H1 (cell line): ENCODE results near the gene MIER1. TPM values are rescaled to one million over a fixed set of nuclear protein-coding genes. Genes with fewer than 3 reads are reported as not detected.

Experiments
- JUN ChIP-seq: IDR thresholded peaks from 2 replicates; pipeline ENCODE4 v1.6.1; 2011; ENCODE audit warnings: low read depth, mild to moderate bottlenecking, improper control_type of control experiment, low read length
- RAD21 ChIP-seq, 2 experiments: IDR thresholded peaks in 1 of 2; conservative IDR thresholded peaks in 1 of 2; 2 replicates each; pipeline ENCODE4 v1.6.1; 2011; ENCODE audit warnings: low read depth in 2 of 2, low read length in 2 of 2, improper control_type of control experiment in 1 of 2, inconsistent platforms in 1 of 2, mild to moderate bottlenecking in 1 of 2, moderate library complexity in 1 of 2
- TAF1 ChIP-seq: IDR thresholded peaks from 2 replicates; pipeline ENCODE4 v1.6.1; 2011; ENCODE audit warnings: mild to moderate bottlenecking, low read depth, low read length
- polyA plus RNA-seq, 7 experiments: library from polyadenylated mRNA; depleted of rRNA in 3 of 7; stranded (reverse) in 5 of 7; unstranded in 2 of 7; fragments of >200 nt in 5 of 7; fragments of 200-250 nt in 2 of 7; gene quantifications; 1 replicate in 5 of 7; 2 replicates in 1 of 7; 4 replicates in 1 of 7; pipeline versions ENCODE4 v1.2.1 to v1.2.3, GENCODE V29; 2011 to 2013; ENCODE audit warnings: missing spikeins in 2 of 7, mixed read lengths in 2 of 7
- total RNA-seq: library from RNA; stranded (reverse); fragmentation: NEBNext Ultra II Directional; extraction: Animal tissue kit (Norgen Biotek cat#: 25700); gene quantifications from 2 replicates; pipeline ENCODE4 v1.2.1, GENCODE V29; 2021

The MIER1 gene
- total and polyA plus RNA-seq, 2 of the 8 experiments (the other 6 are each of a cell fraction or from before 2014, with no cell fraction given): 5.2 to 33.5 TPM

GRCh38 chr1:66876664-66877063 lies 48.1 kb upstream of the MIER1 start (continued):
- no peak for TF ChIP-seq TAF1
- TF ChIP-seq JUN: no peak
- peak; percentile 18 to 45; a peak in 2 of 4 replicates for TF ChIP-seq RAD21 (IDR thresholded peaks at IDR 0.05 in 1 of 2, conservative IDR thresholded peaks at IDR 0.05 in 1 of 2; ENCODE audit: low read depth in 2 of 2, low read length in 2 of 2)
